Body of pancreas (tissue), 4 donors: Measurements from ENCODE around the gene C4orf51. TPM values are rescaled to one million over a fixed set of nuclear protein-coding genes. Genes with fewer than 3 reads are reported as not detected.
A peak's percentile ranks its signal among the peaks of the same experiment; 100 is the strongest.

Experiments
- ATAC-seq: fragments of 150-250 bp; one replicate; pipeline ENCODE4 v1.9.1; 2016
- DNase-seq, 4 donors: peaks; one replicate each; pipeline ENCODE4 v3.0.0-alpha.2; 2019
- H3K27ac ChIP-seq, 4 donors: fragments of 200-600 bp; sonication (generic); 1 replicate in 3 of 4; 2 replicates in 1 of 4; pipeline versions ENCODE4 v1.5.1 to v1.6.1; 2016 to 2019; ENCODE audit warnings: mild to moderate bottlenecking in 1 of 4, mixed read lengths in 1 of 4, moderate library complexity in 1 of 4
- H3K27me3 ChIP-seq, 2 donors: fragments of 200-600 bp; sonication (generic); one replicate each; pipeline ENCODE4 v1.6.0; 2016; ENCODE audit warnings: mild to moderate bottlenecking in 1 of 2
- H3K36me3 ChIP-seq, 2 donors: fragments of 200-600 bp; sonication (generic); replicated peaks in 1 of 2; 2 replicates each; pipeline ENCODE4 v1.5.1; 2016; ENCODE audit warnings: low read depth in 2 of 2; ENCODE audit not compliant: insufficient read depth in 1 of 2
- H3K4me1 ChIP-seq: fragments of 200-600 bp; sonication (generic); one replicate; pipeline ENCODE4 v1.6.0; 2016
- H3K4me3 ChIP-seq, 2 donors: fragments of 200-600 bp; sonication (generic); 1 replicate in 1 of 2; 2 replicates in 1 of 2; pipeline ENCODE4 v1.5.1; 2016 to 2019
- H3K9me3 ChIP-seq, 3 donors: fragments of 200-600 bp; sonication (generic); 1 replicate in 2 of 3; 2 replicates in 1 of 3; pipeline ENCODE4 v1.5.1; 2016
- CTCF ChIP-seq, 7 experiments: fragments of 450-650 bp in 4 of 7; fragments of 200-600 bp in 3 of 7; sonication (generic) in 3 of 7; IDR thresholded peaks; one replicate each; pipeline ENCODE4 v1.5.1; 2016 to 2019; ENCODE audit warnings: antibody characterized with exemption in 7 of 7
- POLR2A ChIP-seq, 3 donors: fragments of 450-650 bp; IDR thresholded peaks; one replicate each; pipeline ENCODE4 v1.6.1; 2016; ENCODE audit warnings: antibody characterized with exemption in 3 of 3, mild to moderate bottlenecking in 2 of 3
- WGBS, 2 donors: methylation state at CpG; one replicate each; pipeline ENCODE4 v1.1.5; 2017; 5-methylcytosine and 5-hydroxymethylcytosine counted together
- intact Hi-C: fragments of 100-400 bp; cut with DNase I; formaldehyde crosslinking; loops from one replicate; pipeline ENCODE4 v1.15.1; 2023
- total RNA-seq, 2 donors: library from RNA; depleted of rRNA; stranded (reverse); fragments of >200 nt; gene quantifications; one replicate each; pipeline ENCODE4 v1.1.0, GENCODE V29; 2016

Gene C4orf51
- total RNA-seq, 2 donors from 2014 or later = not detected

DNA sequence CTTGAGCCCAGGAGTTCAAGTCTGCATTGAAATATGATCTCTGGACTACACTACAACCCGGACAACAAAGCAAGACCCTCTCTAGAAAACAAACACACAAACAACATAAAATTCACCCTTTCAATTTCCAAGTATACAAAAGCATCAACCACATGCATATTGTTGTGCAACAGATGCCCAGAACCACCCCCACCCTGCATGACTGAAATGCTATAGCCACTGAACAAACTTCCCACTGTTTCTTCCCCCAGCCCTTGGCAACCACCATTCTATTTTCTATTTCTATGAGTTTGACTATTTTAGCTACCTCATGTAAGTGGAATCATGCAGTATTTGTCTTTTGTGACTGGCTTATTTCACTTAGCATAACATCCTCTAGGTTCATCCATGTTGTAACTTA lies 14.2 kb upstream of the C4orf51 start:
- Histone ChIP-seq H3K4me1 (no peaks in the 10 kb centered on the region), H3K4me3 (no peak overlapping the region), H3K27me3 (no peaks in the 10 kb centered on the region), H3K36me3 (no peaks in the 10 kb centered on the region), H3K27ac (no peak overlapping the region), H3K9me3 (no peaks in the 10 kb centered on the region)
- TF ChIP-seq CTCF (IDR thresholded peaks at IDR 0.05) (no peak), POLR2A (IDR thresholded peaks at IDR 0.05) (no peak)
- 91 to 95% methylated on average over 1 of the region's 1 CpG for WGBS, 2 donors
- no peak for DNase-seq
- ATAC-seq = no peak
- intact Hi-C loops = no loop called here

- H3K4me3 ChIP-seq = no peak overlapping the region
- no peaks in the 10 kb centered on the region for H3K4me1 ChIP-seq
- H3K9me3 ChIP-seq = no peaks in the 10 kb centered on the region
- H3K27me3 ChIP-seq = no peaks in the 10 kb centered on the region
- DNase-seq = no peak
- ATAC-seq = no peak
- TF ChIP-seq POLR2A (IDR thresholded peaks at IDR 0.05) = no peak
- TF ChIP-seq CTCF (IDR thresholded peaks at IDR 0.05) = no peak
- intact Hi-C loops = no loop called here
- H3K36me3 ChIP-seq = no peaks in the 10 kb centered on the region
- H3K27ac ChIP-seq = no peak overlapping the region
These were observed 9.5 kb upstream of the C4orf51 start for GRCh38 chr4:145670422-145670821.

DNA sequence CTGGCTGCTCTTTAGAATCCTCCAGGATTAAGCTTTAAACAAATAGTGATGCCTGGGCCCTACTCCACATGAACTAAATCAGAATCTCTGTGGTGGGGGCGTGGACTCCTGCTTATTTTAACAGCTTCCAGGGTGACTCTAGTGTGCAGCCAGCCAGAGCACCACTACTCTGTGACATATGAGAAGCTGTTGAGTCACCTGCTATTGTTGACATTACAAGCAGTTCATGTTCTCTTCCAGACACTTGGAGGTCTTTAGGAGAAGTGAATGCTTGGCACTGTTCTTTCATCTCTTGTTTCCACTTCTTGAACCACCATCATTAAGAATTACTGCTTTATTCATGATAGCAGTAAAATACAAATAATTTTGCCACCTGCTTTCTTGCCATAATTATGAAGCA lies 426 bp upstream of the C4orf51 start:
- intact Hi-C loops = no loop called here
- Histone ChIP-seq H3K4me3 (no peak overlapping the region), H3K27ac (peak overlapping the region in 3 of 4 donors; percentile 24 to 71 (median 52)), H3K36me3 (no peaks in the 10 kb centered on the region), H3K4me1 (peaks cover 29% of the 10 kb centered on the region), H3K9me3 (no peaks in the 10 kb centered on the region), H3K27me3 (no peaks in the 10 kb centered on the region)
- WGBS, 2 donors = 23 to 57% methylated on average over 1 of the region's 1 CpG
- TF ChIP-seq CTCF (IDR thresholded peaks at IDR 0.05) = no peak
- no peak for TF ChIP-seq POLR2A (IDR thresholded peaks at IDR 0.05)
- DNase-seq = peak; percentile 25 to 64 (median 49)
- ATAC-seq = peak; percentile 86

- no peak for DNase-seq
- no peak overlapping the region for H3K27ac ChIP-seq
- H3K27me3 ChIP-seq = no peaks in the 10 kb centered on the region
These were observed 956 bp downstream of the C4orf51 start for GRCh38 chr4:145680902-145681301.

More at GRCh38 chr4:145680902-145681301, 956 bp downstream of the C4orf51 start:
- Histone ChIP-seq H3K4me3 (no peak overlapping the region), H3K9me3 (no peaks in the 10 kb centered on the region), H3K4me1 (peaks cover 29% of the 10 kb centered on the region), H3K36me3 (no peaks in the 10 kb centered on the region)
- WGBS, 2 donors = 63 to 84% methylated on average over 1 of the region's 1 CpG
- intact Hi-C loops = no loop called here
- TF ChIP-seq POLR2A (IDR thresholded peaks at IDR 0.05) (no peak), CTCF (IDR thresholded peaks at IDR 0.05) (no peak)
- no peak for ATAC-seq
